H1 (cell line): ENCODE data around the gene WDR3. TPM values are rescaled to one million over a fixed set of nuclear protein-coding genes. Genes with fewer than 3 reads are reported as not detected.

ENCODE experiments used
- CTCF ChIA-PET: fragments of 300-600 bp; sonication (Branson Sonifier 250); formaldehyde crosslinking; loops from one replicate; lab custom pipeline; 2021; ENCODE audit not compliant: partially characterized antibody; lab: Charles Lee
- POLR2A ChIA-PET: fragments of 300-600 bp; sonication (Branson Sonifier 250); formaldehyde crosslinking; loops from one replicate; lab custom pipeline; 2021; ENCODE audit warnings: inconsistent platforms; ENCODE audit not compliant: partially characterized antibody; lab: Charles Lee
- DNase-seq, 2 experiments: peaks; one replicate each; pipeline versions ENCODE4 v3.0.0 to v3.0.0-alpha.2; 2010 to 2022; ENCODE audit warnings: low spot score in 2 of 2, low read depth in 1 of 2, mixed read lengths in 1 of 2
- FAIRE-seq: peaks from 2 replicates; lab custom pipeline; 2011; peaks lifted over from hg19 to GRCh38; lab: Jason Lieb, UNC
- H2AFZ ChIP-seq: 2 replicates; pipeline ENCODE4 v1.8.1; 2012; ENCODE audit warnings: low read length, inconsistent platforms
- H2AK5ac ChIP-seq: 2 replicates; pipeline ENCODE4 v1.6.1; 2013; ENCODE audit warnings: low read depth, low read length
- H2BK120ac ChIP-seq: replicated peaks from 2 replicates; pipeline ENCODE3; 2013; ENCODE audit warnings: low read depth, low read length, inconsistent platforms
- H2BK12ac ChIP-seq: 2 replicates; pipeline ENCODE4 v1.6.1; 2013; ENCODE audit warnings: low read depth, low read length
- H2BK15ac ChIP-seq: 2 replicates; pipeline ENCODE4 v1.6.1; 2013; ENCODE audit warnings: low read length
- H2BK20ac ChIP-seq: 2 replicates; pipeline ENCODE4 v1.6.1; 2013; ENCODE audit warnings: low read length
- H2BK5ac ChIP-seq: 2 replicates; pipeline ENCODE4 v1.6.1; 2013; ENCODE audit warnings: low read depth, low read length
- H3K14ac ChIP-seq: 2 replicates; pipeline ENCODE4 v1.6.1; 2013; ENCODE audit warnings: inconsistent platforms; ENCODE audit not compliant: insufficient read length
- H3K18ac ChIP-seq: 2 replicates; pipeline ENCODE4 v1.6.1; 2013; ENCODE audit warnings: low read length; ENCODE audit errors: extremely low read depth
- H3K23ac ChIP-seq: 2 replicates; pipeline ENCODE4 v1.6.1; 2013; ENCODE audit warnings: inconsistent platforms; ENCODE audit not compliant: insufficient read length
- H3K23me2 ChIP-seq: 2 replicates; pipeline ENCODE4 v1.6.1; 2013; ENCODE audit warnings: low read depth, low read length
- H3K27ac ChIP-seq: 2 replicates; pipeline ENCODE4 v1.6.1; 2011; ENCODE audit warnings: low read depth, low read length, inconsistent platforms
- H3K27me3 ChIP-seq, 4 experiments: replicated peaks in 1 of 4; 1 replicate in 1 of 4; 2 replicates in 3 of 4; pipeline versions ENCODE4 v1.6.1 to v1.8.1; 2011 to 2013; ENCODE audit warnings: low read length in 3 of 4, mild to moderate bottlenecking in 3 of 4, inconsistent platforms in 2 of 4, mixed read lengths in 2 of 4, moderate library complexity in 1 of 4; ENCODE audit not compliant: control insufficient read depth in 3 of 4, insufficient read depth in 3 of 4; ENCODE audit errors: extremely low read depth in 1 of 4
- H3K36me3 ChIP-seq, 4 experiments: 2 replicates each; pipeline versions ENCODE4 v1.6.1 to v1.8.1; 2011 to 2013; ENCODE audit warnings: mild to moderate bottlenecking in 4 of 4, low read length in 3 of 4, moderate library complexity in 2 of 4, control low read depth in 1 of 4, inconsistent platforms in 1 of 4; ENCODE audit not compliant: insufficient read depth in 4 of 4, control insufficient read depth in 2 of 4
- H3K4ac ChIP-seq: replicated peaks from 2 replicates; pipeline ENCODE3; 2013; ENCODE audit warnings: low read length, low read depth, mixed read lengths, inconsistent platforms; ENCODE audit not compliant: insufficient read length
- H3K4me1 ChIP-seq, 4 experiments: replicated peaks in 1 of 4; 1 replicate in 1 of 4; 2 replicates in 3 of 4; pipeline versions ENCODE4 v1.6.1 to v1.8.1; 2011 to 2013; ENCODE audit warnings: low read length in 3 of 4, inconsistent platforms in 2 of 4, mixed read lengths in 1 of 4; ENCODE audit not compliant: insufficient read depth in 4 of 4, control insufficient read depth in 3 of 4
- H3K4me2 ChIP-seq, 2 experiments: 2 replicates each; pipeline versions ENCODE4 v1.6.1 to v1.8.1; 2011 to 2013; ENCODE audit warnings: low read depth in 2 of 2, low read length in 2 of 2, control low read depth in 1 of 2, inconsistent platforms in 1 of 2, mild to moderate bottlenecking in 1 of 2; ENCODE audit not compliant: insufficient read depth in 1 of 2
- H3K4me3 ChIP-seq, 4 experiments: fragments of 200-600, 300-600 bp in 1 of 4; sonication (generic), shearing (Covaris generic), sonication (Bioruptor Twin) in 1 of 4; 2 replicates each; pipeline versions ENCODE4 v1.5.1 to v1.8.1; 2011 to 2016; ENCODE audit warnings: low read length in 4 of 4, low read depth in 3 of 4, control low read depth in 2 of 4, inconsistent platforms in 2 of 4, mild to moderate bottlenecking in 2 of 4, mixed read lengths in 1 of 4, moderate library complexity in 1 of 4; ENCODE audit not compliant: insufficient read depth in 2 of 4; ENCODE audit errors: extremely low read depth in 1 of 4
- H3K56ac ChIP-seq: replicated peaks from 2 replicates; pipeline ENCODE3; 2013; ENCODE audit warnings: low read depth, mild to moderate bottlenecking, mixed read lengths, low read length, inconsistent platforms; ENCODE audit not compliant: insufficient read length
- H3K79me1 ChIP-seq: 2 replicates; pipeline ENCODE4 v1.6.1; 2013; ENCODE audit warnings: low read depth, low read length, control low read depth
- H3K79me2 ChIP-seq, 2 experiments: 2 replicates each; pipeline versions ENCODE4 v1.6.1 to v1.8.1; 2012 to 2013; ENCODE audit warnings: low read length in 2 of 2, mild to moderate bottlenecking in 2 of 2, inconsistent platforms in 1 of 2; ENCODE audit not compliant: insufficient read depth in 2 of 2, control insufficient read depth in 1 of 2
- H3K9ac ChIP-seq, 4 experiments: replicated peaks in 1 of 4; 1 replicate in 1 of 4; 2 replicates in 3 of 4; pipeline versions ENCODE4 v1.6.1 to v1.8.1; 2011 to 2013; ENCODE audit warnings: low read depth in 3 of 4, low read length in 3 of 4, control low read depth in 2 of 4, mild to moderate bottlenecking in 2 of 4, moderate library complexity in 2 of 4, inconsistent platforms in 1 of 4; ENCODE audit errors: extremely low read depth in 1 of 4
- H3K9me3 ChIP-seq, 2 experiments: 2 replicates each; pipeline versions ENCODE4 v1.6.1 to v1.8.1; 2012 to 2013; ENCODE audit warnings: mild to moderate bottlenecking in 2 of 2, moderate library complexity in 2 of 2, control low read depth in 1 of 2, inconsistent platforms in 1 of 2, low read depth in 1 of 2, low read length in 1 of 2, mixed read lengths in 1 of 2; ENCODE audit not compliant: insufficient read depth in 2 of 2
- H4K20me1 ChIP-seq, 2 experiments: replicated peaks in 1 of 2; 2 replicates each; pipeline versions ENCODE3 to v1.8.1; 2011 to 2013; ENCODE audit warnings: inconsistent platforms in 2 of 2, low read length in 2 of 2, mild to moderate bottlenecking in 1 of 2; ENCODE audit not compliant: insufficient read depth in 2 of 2, control insufficient read depth in 1 of 2
- H4K5ac ChIP-seq: 2 replicates; pipeline ENCODE4 v1.6.1; 2013; ENCODE audit warnings: low read length, low read depth, mixed read lengths, inconsistent platforms; ENCODE audit not compliant: insufficient read length
- H4K8ac ChIP-seq: 2 replicates; pipeline ENCODE4 v1.8.0; 2013; ENCODE audit warnings: mild to moderate bottlenecking, moderate library complexity, low read length, inconsistent platforms; ENCODE audit not compliant: insufficient read depth; ENCODE audit errors: extremely low read depth
- H4K91ac ChIP-seq: replicated peaks from 2 replicates; pipeline ENCODE3; 2013; ENCODE audit warnings: low read length, mixed read lengths, inconsistent platforms; ENCODE audit not compliant: insufficient read length
- BACH1 ChIP-seq: IDR thresholded peaks from 2 replicates; pipeline ENCODE4 v1.6.1; 2012; ENCODE audit warnings: low read length, improper control_type of control experiment
- CHD1 ChIP-seq: IDR thresholded peaks from 2 replicates; pipeline ENCODE4 v1.6.1; 2012; ENCODE audit warnings: low read depth, low read length, improper control_type of control experiment
- FOSL1 ChIP-seq: IDR thresholded peaks from 2 replicates; pipeline ENCODE4 v1.6.1; 2011; ENCODE audit warnings: mild to moderate bottlenecking, low read depth, low read length, moderate library complexity; ENCODE audit not compliant: insufficient read depth
- HDAC2 ChIP-seq, 2 experiments: fragments of 300-600 bp in 1 of 2; sonication (generic) in 1 of 2; IDR thresholded peaks; 2 replicates each; pipeline ENCODE4 v1.6.1; 2011 to 2012; ENCODE audit warnings: low read depth in 2 of 2, low read length in 2 of 2, mild to moderate bottlenecking in 2 of 2, moderate library complexity in 2 of 2, borderline replicate concordance in 1 of 2, inconsistent platforms in 1 of 2
- HDAC6 ChIP-seq: IDR thresholded peaks from one replicate; pipeline ENCODE4 v1.7.1; 2012; ENCODE audit warnings: low read depth, mild to moderate bottlenecking, inconsistent platforms, low read length, moderate library complexity
- MAX ChIP-seq: IDR thresholded peaks from 2 replicates; pipeline ENCODE4 v1.6.1; 2012; ENCODE audit warnings: inconsistent platforms
- NRF1 ChIP-seq: IDR thresholded peaks from 2 replicates; pipeline ENCODE4 v1.6.1; 2011; ENCODE audit warnings: mild to moderate bottlenecking, low read depth, low read length, improper control_type of control experiment
- POU5F1 ChIP-seq: IDR thresholded peaks from 2 replicates; pipeline ENCODE4 v1.6.1; 2011; ENCODE audit warnings: low read depth, mild to moderate bottlenecking, low read length, moderate library complexity
- RXRA ChIP-seq: IDR thresholded peaks from 2 replicates; pipeline ENCODE4 v1.6.1; 2011; ENCODE audit warnings: low read depth, mild to moderate bottlenecking, low read length, moderate library complexity; ENCODE audit not compliant: insufficient read depth
- SIN3A ChIP-seq, 2 experiments: IDR thresholded peaks in 1 of 2; conservative IDR thresholded peaks in 1 of 2; 2 replicates each; pipeline ENCODE4 v1.6.1; 2011 to 2012; ENCODE audit warnings: low read length in 2 of 2, improper control_type of control experiment in 1 of 2, low read depth in 1 of 2, mild to moderate bottlenecking in 1 of 2
- SP1 ChIP-seq: IDR thresholded peaks from 2 replicates; pipeline ENCODE4 v1.6.1; 2011; ENCODE audit warnings: low read depth, low read length
- TBP ChIP-seq: IDR thresholded peaks from 2 replicates; pipeline ENCODE4 v1.6.1; 2011; ENCODE audit warnings: low read depth, low read length, improper control_type of control experiment
- TEAD4 ChIP-seq: IDR thresholded peaks from 2 replicates; pipeline ENCODE4 v1.6.1; 2012; ENCODE audit warnings: low read depth, low read length, inconsistent platforms, mixed read lengths
- USF2 ChIP-seq: IDR thresholded peaks from 2 replicates; pipeline ENCODE4 v1.6.1; 2011; ENCODE audit warnings: low read length, improper control_type of control experiment
- WGBS, 2 experiments: shearing (Covaris generic) in 1 of 2; methylation state at CpG; one replicate each; pipeline versions ENCODE4 v1.1.6 to v1.1.7; 2013 to 2015; ENCODE audit warnings: low lambda C conversion rate in 2 of 2, mixed read lengths in 2 of 2, inconsistent platforms in 1 of 2, low coverage in 1 of 2, missing lambda C conversion rate in 1 of 2; ENCODE audit not compliant: insufficient replicate concordance in 2 of 2, insufficient coverage in 1 of 2, insufficient read length in 1 of 2; ENCODE audit errors: extremely low coverage in 1 of 2, missing lambda C conversion rate in 1 of 2; 5-methylcytosine and 5-hydroxymethylcytosine counted together
- polyA plus RNA-seq, 7 experiments: library from polyadenylated mRNA; depleted of rRNA in 3 of 7; stranded (reverse) in 5 of 7; unstranded in 2 of 7; fragments of >200 nt in 5 of 7; fragments of 200-250 nt in 2 of 7; gene quantifications; 1 replicate in 5 of 7; 2 replicates in 1 of 7; 4 replicates in 1 of 7; pipeline versions ENCODE4 v1.2.1 to v1.2.3, GENCODE V29; 2011 to 2013; ENCODE audit warnings: missing spikeins in 2 of 7, mixed read lengths in 2 of 7
- total RNA-seq: library from RNA; stranded (reverse); fragmentation: NEBNext Ultra II Directional; extraction: Animal tissue kit (Norgen Biotek cat#: 25700); gene quantifications from 2 replicates; pipeline ENCODE4 v1.2.1, GENCODE V29; 2021

Gene WDR3
- total and polyA plus RNA-seq, 2 of the 8 experiments (the other 6 are each of a cell fraction or from before 2014, with no cell fraction given) = 18.2 to 67.9 TPM

- Histone ChIP-seq H3K14ac (no peak overlapping the region), H2BK5ac (no peak overlapping the region), H3K9me3 (no peaks in the 10 kb centered on the region), H2BK12ac (no peak overlapping the region), H3K27ac (no peak overlapping the region), H2AK5ac (no peak overlapping the region), H2BK15ac (no peak overlapping the region), H4K20me1 (no peaks in the 10 kb centered on the region), H2AFZ (no peak overlapping the region), H4K91ac (no peak overlapping the region), H3K4me2 (no peak overlapping the region), H3K79me2 (no peaks in the 10 kb centered on the region), H3K27me3 (no peaks in the 10 kb centered on the region), H4K5ac (no peak overlapping the region), H3K36me3 (no peaks in the 10 kb centered on the region), H2BK120ac (no peak overlapping the region), H3K23ac (no peak overlapping the region), H3K23me2 (no peaks in the 10 kb centered on the region), H3K18ac (no peak overlapping the region), H3K79me1 (no peaks in the 10 kb centered on the region), H3K4ac (no peak overlapping the region), H3K4me1 (no peaks in the 10 kb centered on the region), H3K9ac (no peak overlapping the region), H3K56ac (no peak overlapping the region), H3K4me3 (no peak overlapping the region), H4K8ac (no peak overlapping the region), H2BK20ac (no peak overlapping the region)
- ChIA-PET POLR2A (no interaction called here), CTCF (interaction anchor here (1.1 kb wide), 1 partner anchor 8 kb away, joined by 4 read pairs; no protein-coding TSS in a partner anchor)
- DNase-seq (no peak), FAIRE-seq (no peak)
- 92% methylated on average over 6 of the region's 6 CpGs; no CpG with 5 or more reads in 1 of the 2 experiments for WGBS, 2 experiments
- TF ChIP-seq SIN3A (conservative IDR thresholded peaks at IDR 0.05 in 1 of 2, IDR thresholded peaks at IDR 0.05 in 1 of 2; ENCODE audit: low read depth in 1 of 2, low read length in 2 of 2) = no peak
- no peak for TF ChIP-seq BACH1
- no peak for TF ChIP-seq POU5F1
- no peak for TF ChIP-seq FOSL1
- TF ChIP-seq TEAD4 = no peak
- no peak for TF ChIP-seq RXRA
- no peak for TF ChIP-seq NRF1
- TF ChIP-seq HDAC2 (IDR thresholded peaks at IDR 0.05; ENCODE audit: borderline replicate concordance in 1 of 2, low read depth in 2 of 2, low read length in 2 of 2) = no peak
- TF ChIP-seq TBP = no peak
- no peak for TF ChIP-seq HDAC6
- TF ChIP-seq MAX = no peak
- no peak for TF ChIP-seq CHD1
- no peak for TF ChIP-seq SP1
- no peak for TF ChIP-seq USF2
Measured at GRCh38 chr1:118013336-118013735, 83.8 kb downstream of the WDR3 start.
